ENCODE measurements around the gene CASZ1. TPM values are rescaled to one million over a fixed set of nuclear protein-coding genes. Genes with fewer than 3 reads are reported as not detected.

CASZ1 gene
- polyA plus RNA-seq, 2 of the 4 experiments (the other 2 are of a cell fraction), result 0.52 to 1.2 TPM

GRCh38 chr1:10814976-10815857, 18.8 kb upstream of the CASZ1 start:
- WGBS (ENCODE audit: missing lambda C conversion rate), result 64% methylated on average over 9 of the region's 15 CpGs
- POLR2A ChIA-PET, result no interaction called here

DNA sequence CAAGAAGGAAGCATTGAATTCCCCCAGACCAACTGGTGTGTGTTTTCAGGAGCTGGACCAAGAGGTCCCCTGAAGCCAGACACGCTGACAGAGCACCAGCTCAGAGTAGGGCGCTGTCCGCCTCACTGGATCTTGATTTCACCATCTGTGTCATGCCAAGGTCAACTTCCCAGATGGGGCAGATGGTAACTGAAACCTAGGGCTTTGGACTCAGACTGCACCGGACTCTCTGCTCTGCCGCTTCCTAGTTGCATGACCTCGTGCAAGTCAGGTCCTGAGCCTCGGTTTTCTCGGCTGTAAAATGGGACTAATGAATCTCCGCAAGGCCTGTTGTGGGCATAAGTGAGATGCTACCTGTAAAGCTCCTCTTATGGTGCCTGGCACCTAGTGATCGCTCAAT, 17.9 kb upstream of the CASZ1 start:
- POLR2A ChIA-PET, result no interaction called here
- TF ChIP-seq, protein P1, sequence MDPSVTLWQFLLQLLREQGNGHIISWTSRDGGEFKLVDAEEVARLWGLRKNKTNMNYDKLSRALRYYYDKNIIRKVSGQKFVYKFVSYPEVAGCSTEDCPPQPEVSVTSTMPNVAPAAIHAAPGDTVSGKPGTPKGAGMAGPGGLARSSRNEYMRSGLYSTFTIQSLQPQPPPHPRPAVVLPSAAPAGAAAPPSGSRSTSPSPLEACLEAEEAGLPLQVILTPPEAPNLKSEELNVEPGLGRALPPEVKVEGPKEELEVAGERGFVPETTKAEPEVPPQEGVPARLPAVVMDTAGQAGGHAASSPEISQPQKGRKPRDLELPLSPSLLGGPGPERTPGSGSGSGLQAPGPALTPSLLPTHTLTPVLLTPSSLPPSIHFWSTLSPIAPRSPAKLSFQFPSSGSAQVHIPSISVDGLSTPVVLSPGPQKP (IDR thresholded peaks at IDR 0.05; ENCODE audit: low read depth, low read length), result no peak
- TF ChIP-seq KDM5A (IDR thresholded peaks at IDR 0.05) (no peak), CBX2 (IDR thresholded peaks at IDR 0.05; ENCODE audit: borderline replicate concordance, low read depth) (no peak), ESRRA (IDR thresholded peaks at IDR 0.05; ENCODE audit: borderline replicate concordance, low read length) (no peak), RNF2 (IDR thresholded peaks at IDR 0.05; ENCODE audit: borderline replicate concordance, low read depth) (no peak), RFX5 (IDR thresholded peaks at IDR 0.05) (no peak), CHD4 (IDR thresholded peaks at IDR 0.05; ENCODE audit: borderline replicate concordance) (no peak), GATA3 (IDR thresholded peaks at IDR 0.05; ENCODE audit: borderline replicate concordance) (no peak), HEYL (CRISPR knock-in tag; IDR thresholded peaks at IDR 0.05) (no peak), PHF8 (IDR thresholded peaks at IDR 0.05; ENCODE audit: borderline replicate concordance, low read depth) (no peak), TFCP2L1 (CRISPR knock-in tag; IDR thresholded peaks at IDR 0.05) (no peak), RARB (CRISPR knock-in tag; IDR thresholded peaks at IDR 0.05) (no peak), RCOR1 (IDR thresholded peaks at IDR 0.05; ENCODE audit: low read depth, low read length) (no peak), HDAC2 (IDR thresholded peaks at IDR 0.05) (no peak), SREBF2 (IDR thresholded peaks at IDR 0.05) (no peak), MAZ (IDR thresholded peaks at IDR 0.05; ENCODE audit: borderline replicate concordance, low read depth, low read length) (no peak), ZSCAN20 (CRISPR knock-in tag; IDR thresholded peaks at IDR 0.05) (no peak), MAFK (IDR thresholded peaks at IDR 0.05; ENCODE audit: partially characterized antibody) (no peak)

More at GRCh38 chr1:10814976-10815857, 18.8 kb upstream of the CASZ1 start:
- CTCF ChIA-PET, result interaction anchor here (1.6 kb wide), 1 partner anchor 9 kb away, joined by 5 read pairs; no protein-coding TSS in a partner anchor
- Histone ChIP-seq H3K4me3 (no peak overlapping the region), H3K4me2 (no peak overlapping the region), H3K4me1 (no peaks in the 10 kb centered on the region), H3K27ac (no peak overlapping the region), H3K9me3 (no peaks in the 10 kb centered on the region)
- FAIRE-seq (no peak), DNase-seq (ENCODE audit: low read depth in 1 of 2, low spot score in 1 of 2) (no peak), ATAC-seq (no peak)
- no peak for TF ChIP-seq CEBPB (IDR thresholded peaks at IDR 0.05)
- TF ChIP-seq CHD4 (IDR thresholded peaks at IDR 0.05; ENCODE audit: borderline replicate concordance), result no peak
- TF ChIP-seq RNF2 (IDR thresholded peaks at IDR 0.05; ENCODE audit: borderline replicate concordance, low read depth), result no peak
- TF ChIP-seq HOXA7 (CRISPR knock-in tag; IDR thresholded peaks at IDR 0.05), result no peak
- no peak for TF ChIP-seq FOSL2 (IDR thresholded peaks at IDR 0.05)
- TF ChIP-seq FOSL2 (CRISPR knock-in tag; IDR thresholded peaks at IDR 0.05), result no peak
- no peak for TF ChIP-seq HOXB5 (CRISPR knock-in tag; IDR thresholded peaks at IDR 0.05)
- TF ChIP-seq CHD2 (IDR thresholded peaks at IDR 0.05; ENCODE audit: low read length, partially characterized antibody), result no peak
- no peak for TF ChIP-seq BCL3 (IDR thresholded peaks at IDR 0.05)
- TF ChIP-seq KDM1A (IDR thresholded peaks at IDR 0.05; ENCODE audit: low read depth), result no peak
- no peak for TF ChIP-seq E2F6 (IDR thresholded peaks at IDR 0.05; ENCODE audit: borderline replicate concordance, low read depth)
- TF ChIP-seq, protein P2, sequence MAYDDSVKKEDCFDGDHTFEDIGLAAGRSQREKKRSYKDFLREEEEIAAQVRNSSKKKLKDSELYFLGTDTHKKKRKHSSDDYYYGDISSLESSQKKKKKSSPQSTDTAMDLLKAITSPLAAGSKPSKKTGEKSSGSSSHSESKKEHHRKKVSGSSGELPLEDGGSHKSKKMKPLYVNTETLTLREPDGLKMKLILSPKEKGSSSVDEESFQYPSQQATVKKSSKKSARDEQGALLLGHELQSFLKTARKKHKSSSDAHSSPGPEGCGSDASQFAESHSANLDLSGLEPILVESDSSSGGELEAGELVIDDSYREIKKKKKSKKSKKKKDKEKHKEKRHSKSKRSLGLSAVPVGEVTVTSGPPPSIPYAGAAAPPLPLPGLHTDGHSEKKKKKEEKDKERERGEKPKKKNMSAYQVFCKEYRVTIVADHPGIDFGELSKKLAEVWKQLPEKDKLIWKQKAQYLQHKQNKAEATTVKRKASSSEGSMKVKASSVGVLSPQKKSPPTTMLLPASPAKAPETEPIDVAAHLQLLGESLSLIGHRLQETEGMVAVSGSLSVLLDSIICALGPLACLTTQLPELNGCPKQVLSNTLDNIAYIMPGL (CRISPR knock-in tag; IDR thresholded peaks at IDR 0.05; ENCODE audit: borderline replicate concordance), result no peak
- no peak for TF ChIP-seq RAD21 (conservative IDR thresholded peaks at IDR 0.05 in 1 of 2, IDR thresholded peaks at IDR 0.05 in 1 of 2)

More for the DNA sequence above, 17.9 kb upstream of the CASZ1 start:
- CTCF ChIA-PET, result interaction anchor here (1.6 kb wide), 1 partner anchor 10 kb away, joined by 5 read pairs; no protein-coding TSS in a partner anchor
- DNase-seq (ENCODE audit: low read depth in 1 of 2, low spot score in 1 of 2) (no peak), ATAC-seq (no peak), FAIRE-seq (no peak)
- Histone ChIP-seq H3K4me3 (no peak overlapping the region), H3K9me3 (no peaks in the 10 kb centered on the region), H3K27ac (no peak overlapping the region), H3K4me1 (no peaks in the 10 kb centered on the region), H3K4me2 (no peak overlapping the region)
- WGBS (ENCODE audit: missing lambda C conversion rate), result 75% methylated on average over 10 of the region's 10 CpGs
